Nephron progenitor cell (in vitro differentiated cells): ENCODE data around the gene PDK2.

ENCODE experiments used
- DNase-seq: peaks from one replicate; pipeline ENCODE4 v3.0.0; 2021
- H3K27ac Mint-ChIP-seq: 2 replicates; pipeline ENCODE4 v1.8.0; 2021; ENCODE audit warnings: mild to moderate bottlenecking, moderate library complexity, mixed read lengths
- H3K27me3 Mint-ChIP-seq: 2 replicates; pipeline ENCODE4 v1.8.0; 2021; ENCODE audit warnings: mild to moderate bottlenecking, low read depth, mixed read lengths; ENCODE audit not compliant: poor library complexity
- H3K36me3 Mint-ChIP-seq: 2 replicates; pipeline ENCODE4 v1.8.0; 2021; ENCODE audit warnings: low read depth, mixed read lengths
- H3K4me1 Mint-ChIP-seq: 2 replicates; pipeline ENCODE4 v1.8.0; 2021; ENCODE audit warnings: mixed read lengths
- H3K4me3 Mint-ChIP-seq: 2 replicates; pipeline ENCODE4 v1.8.0; 2021; ENCODE audit warnings: mild to moderate bottlenecking, moderate library complexity, mixed read lengths
- H3K9me3 Mint-ChIP-seq: 2 replicates; pipeline ENCODE4 v1.8.0; 2021; ENCODE audit warnings: mild to moderate bottlenecking, moderate library complexity, mixed read lengths
- CTCF ChIP-seq: fragments of 200-600 bp; sonication (generic); IDR thresholded peaks from 2 replicates; pipeline ENCODE4 v1.5.0; 2021; ENCODE audit warnings: antibody characterized with exemption

Gene PDK2

GRCh38 chr17:50135316-50136095 is 40.4 kb downstream of the PDK2 start:
- Mint-ChIP-seq H3K4me3 (no peak overlapping the region), H3K27ac (no peak overlapping the region), H3K27me3 (peaks cover 14% of the 10 kb centered on the region), H3K36me3 (peaks cover 40% of the 10 kb centered on the region), H3K9me3 (no peaks in the 10 kb centered on the region), H3K4me1 (peaks cover 34% of the 10 kb centered on the region)
- no peak for DNase-seq
- no peak for TF ChIP-seq CTCF

- Mint-ChIP-seq H3K36me3 (peaks cover 47% of the 10 kb centered on the region), H3K27me3 (peaks cover 14% of the 10 kb centered on the region), H3K9me3 (no peaks in the 10 kb centered on the region), H3K4me3 (no peak overlapping the region), H3K4me1 (peaks cover 28% of the 10 kb centered on the region), H3K27ac (no peak overlapping the region)
- no peak for DNase-seq
- TF ChIP-seq CTCF: no peak
Measured at GRCh38 chr17:50136096-50136687, 41.0 kb downstream of the PDK2 start.

GRCh38 chr17:50137042-50137441 is 41.9 kb downstream of the PDK2 start:
- TF ChIP-seq CTCF: no peak
- H3K27ac Mint-ChIP-seq: no peak overlapping the region
- H3K4me3 Mint-ChIP-seq: no peak overlapping the region
- no peaks in the 10 kb centered on the region for H3K9me3 Mint-ChIP-seq
- no peak for DNase-seq
- H3K27me3 Mint-ChIP-seq: peaks cover 10% of the 10 kb centered on the region
- H3K4me1 Mint-ChIP-seq: peaks cover 22% of the 10 kb centered on the region
- peaks cover 55% of the 10 kb centered on the region for H3K36me3 Mint-ChIP-seq

- Mint-ChIP-seq H3K27me3 (peaks cover 15% of the 10 kb centered on the region), H3K4me1 (peaks cover 6% of the 10 kb centered on the region), H3K36me3 (peaks cover 72% of the 10 kb centered on the region), H3K27ac (no peak overlapping the region), H3K4me3 (no peak overlapping the region), H3K9me3 (no peaks in the 10 kb centered on the region)
- TF ChIP-seq CTCF: no peak
- DNase-seq: no peak
Measured at GRCh38 chr17:50139185-50139783, 44.1 kb downstream of the PDK2 start.

DNA sequence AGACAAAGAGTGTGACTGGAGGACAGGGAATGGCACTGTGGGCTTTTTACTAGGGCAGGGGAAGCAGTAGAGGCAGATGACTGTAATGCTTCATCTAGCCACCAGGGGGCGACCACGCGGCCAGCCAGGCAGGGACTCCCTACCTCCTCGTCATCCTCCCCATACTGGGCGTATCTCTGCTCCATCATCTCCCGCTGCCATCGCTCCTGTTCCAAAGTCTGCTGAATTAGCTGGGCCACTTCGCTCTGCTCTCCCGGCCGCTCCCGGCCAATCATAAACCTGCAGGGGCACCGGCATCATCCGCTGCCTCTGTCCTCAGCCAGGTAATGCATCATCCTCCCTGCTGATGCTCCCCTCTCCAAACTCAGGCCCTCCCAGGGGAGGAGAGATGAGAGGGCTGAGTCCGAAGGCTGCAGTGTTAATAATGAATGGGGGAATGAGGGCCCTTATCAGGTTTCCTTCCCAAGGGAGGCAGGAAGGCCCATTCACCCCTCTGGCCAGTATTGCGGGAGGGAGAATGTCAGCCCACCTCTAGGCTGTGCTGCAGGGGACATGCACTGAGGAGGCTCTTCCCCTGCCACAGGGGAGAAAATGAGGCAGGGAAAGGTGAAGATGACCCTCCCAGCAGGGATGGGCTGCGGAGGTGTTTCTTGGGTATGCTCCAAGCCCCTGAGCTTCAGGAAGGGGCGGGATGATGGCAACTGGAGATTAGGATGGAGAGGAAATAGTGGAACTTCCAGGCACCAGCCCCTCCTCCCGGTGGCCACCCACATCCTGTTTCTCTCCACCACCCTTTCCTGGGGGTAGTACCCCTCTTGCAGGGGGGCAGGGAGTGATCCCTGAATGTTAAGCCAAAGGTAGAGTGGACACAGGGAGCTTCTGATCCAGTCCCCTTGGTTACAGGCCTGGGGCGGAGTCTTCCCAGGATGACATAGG is 45.1 kb downstream of the PDK2 start:
- peak; percentile 94 for TF ChIP-seq CTCF

More for the DNA sequence above, 45.1 kb downstream of the PDK2 start:
- no peak overlapping the region for H3K4me3 Mint-ChIP-seq
- peak overlapping the region; percentile 32 for H3K27ac Mint-ChIP-seq
- DNase-seq: peak; percentile 82
- peaks cover 5% of the 10 kb centered on the region for H3K4me1 Mint-ChIP-seq
- peaks cover 77% of the 10 kb centered on the region for H3K36me3 Mint-ChIP-seq
- H3K9me3 Mint-ChIP-seq: no peaks in the 10 kb centered on the region
- H3K27me3 Mint-ChIP-seq: peaks cover 20% of the 10 kb centered on the region
